BE2C (cell line): ENCODE data around the gene EZH1.
A peak's percentile ranks its signal among the peaks of the same experiment; 100 is the strongest.
"Not testable (repeated sequence)": the region's sequence is repeated elsewhere in the genome, so short reads cannot be mapped to it uniquely, and the experiment has no call there.

ENCODE experiments used
- DNase-seq: peaks from one replicate; pipeline ENCODE4 v3.0.0-alpha.2; 2020
- H3K27me3 ChIP-seq: fragments of 250-450 bp; sonication (Bioruptor Pico); 2 replicates; pipeline ENCODE4 v1.5.1; 2020; ENCODE audit warnings: mild to moderate bottlenecking
- H3K36me3 ChIP-seq: fragments of 250-450 bp; sonication (Bioruptor Pico); 2 replicates; pipeline ENCODE4 v1.5.1; 2020; ENCODE audit warnings: mild to moderate bottlenecking
- H3K4me1 ChIP-seq: fragments of 250-450 bp; sonication (Bioruptor Pico); 2 replicates; pipeline ENCODE4 v1.5.1; 2020
- H3K4me3 ChIP-seq: 2 replicates; pipeline ENCODE4 v1.5.1; 2011; ENCODE audit warnings: low read depth, low read length
- H3K9me3 ChIP-seq: fragments of 250-450 bp; sonication (Bioruptor Pico); 2 replicates; pipeline ENCODE4 v1.5.1; 2020
- CTCF ChIP-seq: IDR thresholded peaks from 2 replicates; pipeline ENCODE4 v1.5.1; 2012; ENCODE audit warnings: mild to moderate bottlenecking, low read depth, low read length

Gene EZH1

GRCh38 chr17:42750739-42751344, 6.0 kb upstream of the EZH1 start:
- H3K27me3 ChIP-seq: no peaks in the 10 kb centered on the region
- H3K4me3 ChIP-seq: no peak overlapping the region
- no peaks in the 10 kb centered on the region for H3K9me3 ChIP-seq
- TF ChIP-seq CTCF: no peak
- H3K36me3 ChIP-seq: no peaks in the 10 kb centered on the region
- DNase-seq: no peak
- H3K4me1 ChIP-seq: no peaks in the 10 kb centered on the region

GRCh38 chr17:42748908-42749798, 4.3 kb upstream of the EZH1 start:
- H3K9me3 ChIP-seq: peaks cover 4% of the 10 kb centered on the region
- TF ChIP-seq CTCF: no peak
- H3K36me3 ChIP-seq: no peaks in the 10 kb centered on the region
- DNase-seq: no peak
- no peaks in the 10 kb centered on the region for H3K4me1 ChIP-seq
- H3K27me3 ChIP-seq: no peaks in the 10 kb centered on the region
- no peak overlapping the region for H3K4me3 ChIP-seq

GRCh38 chr17:42748202-42748907, 3.5 kb upstream of the EZH1 start:
- TF ChIP-seq CTCF: no peak
- no peaks in the 10 kb centered on the region for H3K27me3 ChIP-seq

GRCh38 chr17:42744283-42744805, 496 bp downstream of the EZH1 start:
- DNase-seq: peak; percentile 85
- no peaks in the 10 kb centered on the region for H3K36me3 ChIP-seq

More at GRCh38 chr17:42748202-42748907, 3.5 kb upstream of the EZH1 start:
- DNase-seq: no peak
- Histone ChIP-seq H3K9me3 (peaks cover 4% of the 10 kb centered on the region), H3K4me1 (no peaks in the 10 kb centered on the region), H3K4me3 (no peak overlapping the region), H3K36me3 (no peaks in the 10 kb centered on the region)

GRCh38 chr17:42743595-42744282, 1.1 kb downstream of the EZH1 start:
- no peak for DNase-seq
- Histone ChIP-seq H3K36me3 (no peaks in the 10 kb centered on the region), H3K4me1 (no peaks in the 10 kb centered on the region), H3K27me3 (no peaks in the 10 kb centered on the region), H3K9me3 (peaks cover 4% of the 10 kb centered on the region), H3K4me3 (peak overlapping the region; percentile 77)
- TF ChIP-seq CTCF: peak; percentile 18; the same call in 1 of the 2 replicates

More at GRCh38 chr17:42744283-42744805, 496 bp downstream of the EZH1 start:
- TF ChIP-seq CTCF: no peak
- no peaks in the 10 kb centered on the region for H3K27me3 ChIP-seq
- peaks cover 4% of the 10 kb centered on the region for H3K9me3 ChIP-seq
- H3K4me1 ChIP-seq: no peaks in the 10 kb centered on the region
- H3K4me3 ChIP-seq: peak overlapping the region; percentile 77

GRCh38 chr17:42742916-42743315, 1.9 kb downstream of the EZH1 start:
- H3K36me3 ChIP-seq, H3K27me3 ChIP-seq, H3K4me3 ChIP-seq, DNase-seq, H3K4me1 ChIP-seq, H3K9me3 ChIP-seq: not testable (repeated sequence)
